Dendritic cell treated with granulocyte-macrophage colony-stimulating factor and Interleukin-4, amounts not matched to agents 40 ng/mL and 50 ng/mL, for 4 days (primary cell): ENCODE results near the gene TPRG1L.

Source experiments
- H3K27ac Mint-ChIP-seq: one replicate; pipeline ENCODE4 v1.8.0; 2022; ENCODE audit warnings: mild to moderate bottlenecking, mixed read lengths
- H3K27me3 Mint-ChIP-seq: one replicate; pipeline ENCODE4 v1.8.0; 2022; ENCODE audit warnings: mild to moderate bottlenecking, mixed read lengths
- H3K36me3 Mint-ChIP-seq: one replicate; pipeline ENCODE4 v1.8.0; 2022; ENCODE audit warnings: low read depth, mixed read lengths
- H3K4me1 Mint-ChIP-seq: one replicate; pipeline ENCODE4 v1.8.0; 2022; ENCODE audit warnings: low read depth, mixed read lengths
- H3K4me3 Mint-ChIP-seq: one replicate; pipeline ENCODE4 v1.8.0; 2022; ENCODE audit warnings: mild to moderate bottlenecking, moderate library complexity, mixed read lengths
- H3K9me3 Mint-ChIP-seq: one replicate; pipeline ENCODE4 v1.8.0; 2022; ENCODE audit warnings: mixed read lengths
- intact Hi-C: fragments of 100-400 bp; cut with micrococcal nuclease; formaldehyde crosslinking; loops from one replicate; pipeline ENCODE4 v1.15.0; 2022

Gene TPRG1L

DNA sequence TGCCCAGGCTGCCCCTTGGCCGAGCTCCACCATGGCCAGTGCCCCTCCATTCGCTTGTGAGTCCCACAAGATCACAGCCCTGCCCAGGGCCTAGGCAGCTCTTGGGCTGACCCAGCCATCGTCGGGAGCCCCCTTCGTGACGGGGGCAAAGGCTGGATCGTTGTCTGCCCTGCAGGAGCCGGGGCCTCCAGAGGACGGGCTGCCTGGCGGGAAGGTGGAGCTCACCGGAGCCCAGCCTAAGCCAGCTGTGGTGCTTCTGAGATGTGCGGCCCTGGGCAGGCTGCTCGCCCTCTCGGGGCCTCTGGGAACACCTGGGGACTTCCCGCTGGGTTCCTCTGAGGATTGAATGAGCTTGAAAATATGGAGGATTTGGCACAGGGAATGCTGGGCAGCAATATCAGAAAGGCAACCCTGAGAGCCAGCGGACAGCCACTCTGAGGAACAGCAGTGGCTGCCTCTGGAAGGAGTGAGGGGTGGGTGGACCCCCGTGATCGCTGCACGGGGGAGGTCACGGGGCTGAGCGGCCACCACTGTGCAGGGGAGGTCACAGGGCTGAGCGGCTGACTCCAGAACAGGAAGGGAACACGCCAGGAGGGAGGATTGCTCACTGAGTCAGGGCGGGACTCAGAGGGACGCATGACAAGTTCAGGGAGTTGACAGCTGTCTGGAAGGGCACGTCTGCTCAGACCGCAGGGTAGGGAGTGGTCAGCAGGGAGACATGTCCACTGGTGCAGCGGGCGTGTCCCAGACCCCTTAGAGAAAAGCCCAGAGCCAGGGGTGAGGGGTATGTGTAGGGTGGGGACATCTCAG is 46.8 kb downstream of the TPRG1L start:
- H3K9me3 Mint-ChIP-seq, result no peaks in the 10 kb centered on the region
- intact Hi-C loops, result no loop called here
- H3K27ac Mint-ChIP-seq, result no peak overlapping the region
- peaks cover 18% of the 10 kb centered on the region for H3K27me3 Mint-ChIP-seq
- no peak overlapping the region for H3K4me3 Mint-ChIP-seq
- H3K4me1 Mint-ChIP-seq, result peaks cover 55% of the 10 kb centered on the region
- H3K36me3 Mint-ChIP-seq, result no peaks in the 10 kb centered on the region

DNA sequence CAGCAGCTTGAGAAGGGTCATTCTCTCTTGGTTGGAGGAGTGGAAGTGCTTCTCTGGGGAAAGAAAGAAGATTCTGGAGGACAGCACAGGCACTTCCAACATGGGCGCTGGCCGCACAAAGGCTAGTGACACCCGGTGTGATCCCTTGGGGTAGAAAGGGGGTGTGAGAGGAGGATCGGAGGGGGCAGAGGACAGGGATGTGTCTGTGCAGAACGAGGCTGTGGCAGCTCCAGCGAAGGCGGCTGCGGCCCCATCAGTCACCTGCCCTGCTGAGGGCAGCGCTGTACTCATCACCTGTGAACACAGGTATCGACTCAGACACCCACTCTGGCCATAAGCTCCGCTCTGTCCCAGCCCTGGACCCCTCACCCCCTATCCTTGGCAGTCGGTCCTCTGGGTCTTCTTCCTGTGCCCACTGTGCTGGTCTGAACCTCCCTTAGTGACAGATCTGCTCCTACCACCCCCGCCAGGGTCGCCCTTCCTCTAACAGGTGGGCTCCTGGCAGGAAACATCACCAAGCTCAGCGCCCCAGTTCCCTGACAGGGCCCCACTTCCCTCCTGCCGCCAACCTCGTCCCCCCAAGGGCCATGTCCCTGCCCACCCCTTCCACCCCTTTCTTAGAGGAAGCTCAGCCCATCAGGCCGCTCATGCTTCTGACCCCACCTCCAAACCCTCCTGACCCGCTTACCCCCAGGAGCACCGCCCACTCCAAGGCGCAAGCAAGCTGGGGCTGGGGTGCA is 47.6 kb downstream of the TPRG1L start:
- intact Hi-C loops, result no loop called here
- no peaks in the 10 kb centered on the region for H3K36me3 Mint-ChIP-seq
- H3K27me3 Mint-ChIP-seq, result peaks cover 18% of the 10 kb centered on the region
- H3K9me3 Mint-ChIP-seq, result no peaks in the 10 kb centered on the region
- no peak overlapping the region for H3K27ac Mint-ChIP-seq
- no peak overlapping the region for H3K4me3 Mint-ChIP-seq
- H3K4me1 Mint-ChIP-seq, result peaks cover 57% of the 10 kb centered on the region

DNA sequence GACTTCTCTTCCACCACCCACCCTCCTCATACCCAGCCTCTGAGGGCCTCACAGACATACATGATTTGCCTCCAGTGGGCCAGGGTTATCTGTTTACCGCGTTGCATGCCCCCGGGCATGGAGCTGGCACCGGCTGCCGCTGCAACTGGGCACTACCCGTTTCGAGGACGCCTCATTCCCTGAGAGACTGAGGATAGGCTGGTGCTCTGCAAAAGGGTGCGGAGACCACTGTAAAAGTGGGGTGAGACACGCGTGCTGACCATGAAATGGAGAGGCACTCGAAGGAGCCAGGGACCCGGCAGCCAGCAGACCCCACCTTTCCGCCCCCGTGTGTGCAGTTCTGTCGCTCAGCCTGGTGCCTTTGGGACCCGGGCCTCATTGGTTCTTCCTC is 48.2 kb downstream of the TPRG1L start:
- no peaks in the 10 kb centered on the region for H3K9me3 Mint-ChIP-seq
- intact Hi-C loops, result no loop called here
- no peak overlapping the region for H3K27ac Mint-ChIP-seq
- no peak overlapping the region for H3K4me3 Mint-ChIP-seq
- peaks cover 59% of the 10 kb centered on the region for H3K4me1 Mint-ChIP-seq
- peaks cover 18% of the 10 kb centered on the region for H3K27me3 Mint-ChIP-seq
- H3K36me3 Mint-ChIP-seq, result no peaks in the 10 kb centered on the region

DNA sequence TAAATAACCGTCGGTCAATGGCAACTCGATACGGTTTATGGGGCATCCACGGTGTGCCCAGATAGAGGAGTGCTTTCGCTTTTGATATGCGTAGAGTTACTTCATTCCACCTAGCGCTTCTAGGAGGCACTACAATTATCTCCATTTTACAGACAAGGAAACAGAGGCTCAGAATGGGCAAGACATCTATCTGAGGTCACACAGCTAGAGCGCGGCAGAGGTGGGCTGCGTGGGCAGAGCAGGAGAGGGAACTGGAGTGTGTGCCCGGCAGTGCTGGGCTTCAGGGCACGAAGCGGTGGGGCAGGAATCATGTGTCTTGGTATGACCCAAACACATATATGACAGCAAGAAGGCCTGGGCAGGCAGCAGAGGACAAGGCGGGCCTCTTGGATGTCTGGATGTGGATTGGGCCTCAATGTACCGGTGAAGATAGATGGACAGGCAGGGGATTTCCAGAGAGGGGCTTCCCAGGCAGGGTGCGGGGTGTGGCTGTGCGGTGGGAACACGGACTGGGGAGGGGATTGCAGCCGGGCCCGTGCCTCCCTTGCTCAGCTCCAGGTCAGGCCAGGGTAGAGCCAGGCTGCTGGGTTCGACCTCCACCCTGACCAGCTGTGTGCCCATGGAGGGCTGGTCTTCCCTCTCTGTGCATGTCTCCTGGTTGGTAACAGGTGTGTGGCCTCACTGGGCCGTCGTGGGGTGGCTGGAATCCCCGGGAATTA is 48.7 kb downstream of the TPRG1L start:
- Mint-ChIP-seq H3K36me3 (no peaks in the 10 kb centered on the region), H3K27me3 (peaks cover 18% of the 10 kb centered on the region), H3K4me3 (no peak overlapping the region), H3K9me3 (no peaks in the 10 kb centered on the region), H3K27ac (no peak overlapping the region), H3K4me1 (peaks cover 59% of the 10 kb centered on the region)
- intact Hi-C loops, result no loop called here

DNA sequence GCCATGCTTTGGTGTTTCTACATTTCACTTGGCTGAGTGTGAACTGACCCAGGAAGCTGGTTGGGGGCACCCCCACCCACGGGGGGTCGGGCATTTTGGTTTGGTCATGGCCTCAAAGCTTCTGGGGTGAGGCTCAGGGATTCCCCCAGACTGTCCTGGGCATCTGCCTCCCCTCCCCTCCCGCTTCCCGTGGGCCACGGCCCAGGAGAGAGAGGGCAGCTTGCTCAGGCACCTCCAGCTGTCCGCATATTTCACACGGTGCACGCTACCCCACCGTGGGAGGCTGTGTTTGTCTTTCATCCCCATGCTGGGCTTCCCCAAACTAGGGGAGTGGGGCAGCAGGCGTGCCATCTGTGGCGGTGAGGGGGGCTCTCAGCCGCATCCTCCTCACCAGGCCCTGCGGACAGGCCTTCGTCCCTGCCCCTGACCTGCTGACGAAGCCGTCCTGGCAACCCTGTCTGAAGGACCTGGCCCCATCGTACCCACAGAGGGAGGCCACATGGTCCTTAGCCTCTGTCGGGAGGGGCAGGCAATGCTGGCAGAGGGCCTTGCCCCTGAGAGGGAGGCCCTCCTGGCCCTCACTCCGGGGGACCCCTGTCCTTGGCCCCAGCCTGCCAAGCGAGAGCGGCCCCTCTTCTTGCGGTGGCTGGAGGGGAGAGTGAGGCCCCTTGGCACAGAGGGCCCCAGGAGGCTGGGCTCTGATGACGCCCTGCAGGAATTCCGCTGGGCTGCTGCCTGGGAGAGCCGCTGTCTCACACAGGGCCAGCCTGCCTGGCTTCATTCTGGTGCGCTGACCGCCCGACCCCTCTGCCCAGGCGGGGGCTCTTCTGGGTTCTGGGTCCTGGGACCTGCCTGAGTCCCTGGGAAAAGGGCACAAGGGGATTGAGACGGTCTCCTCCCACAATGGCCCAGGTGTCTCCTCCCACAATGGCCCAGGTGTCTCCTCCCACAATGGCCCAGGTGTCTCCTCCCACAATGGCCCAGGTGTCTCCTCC is 49.6 kb downstream of the TPRG1L start:
- Mint-ChIP-seq H3K4me3 (no peak overlapping the region), H3K27ac (no peak overlapping the region), H3K4me1 (peaks cover 64% of the 10 kb centered on the region)

DNA sequence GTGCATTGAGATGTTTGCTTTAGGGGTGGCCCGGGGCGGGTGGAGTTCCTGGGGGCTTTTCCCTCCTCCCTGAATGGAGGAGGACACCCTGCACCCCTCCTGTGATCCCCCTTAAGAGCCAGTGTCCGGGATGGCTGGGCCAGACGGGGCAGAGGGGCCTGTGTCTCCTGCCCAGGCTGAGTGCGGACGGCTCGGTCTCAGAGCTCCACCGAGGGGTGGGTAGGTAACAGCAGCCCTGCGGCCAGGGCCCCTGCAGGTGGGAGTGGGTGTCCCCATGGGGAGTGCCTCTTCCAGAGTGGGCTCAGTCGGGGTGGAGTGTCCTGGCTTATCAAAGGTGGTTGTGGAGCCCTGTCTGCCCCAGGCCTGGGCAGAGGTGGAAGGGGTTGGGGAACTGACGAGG is 50.6 kb downstream of the TPRG1L start:
- Mint-ChIP-seq H3K4me3 (no peak overlapping the region), H3K27me3 (peaks cover 21% of the 10 kb centered on the region), H3K27ac (peak overlapping the region; percentile 8), H3K9me3 (no peaks in the 10 kb centered on the region), H3K36me3 (no peaks in the 10 kb centered on the region), H3K4me1 (peaks cover 60% of the 10 kb centered on the region)
- intact Hi-C loops, result no loop called here

More for the DNA sequence above, 49.6 kb downstream of the TPRG1L start:
- no peaks in the 10 kb centered on the region for H3K36me3 Mint-ChIP-seq
- H3K9me3 Mint-ChIP-seq, result no peaks in the 10 kb centered on the region
- H3K27me3 Mint-ChIP-seq, result peaks cover 19% of the 10 kb centered on the region
- intact Hi-C loops, result no loop called here

DNA sequence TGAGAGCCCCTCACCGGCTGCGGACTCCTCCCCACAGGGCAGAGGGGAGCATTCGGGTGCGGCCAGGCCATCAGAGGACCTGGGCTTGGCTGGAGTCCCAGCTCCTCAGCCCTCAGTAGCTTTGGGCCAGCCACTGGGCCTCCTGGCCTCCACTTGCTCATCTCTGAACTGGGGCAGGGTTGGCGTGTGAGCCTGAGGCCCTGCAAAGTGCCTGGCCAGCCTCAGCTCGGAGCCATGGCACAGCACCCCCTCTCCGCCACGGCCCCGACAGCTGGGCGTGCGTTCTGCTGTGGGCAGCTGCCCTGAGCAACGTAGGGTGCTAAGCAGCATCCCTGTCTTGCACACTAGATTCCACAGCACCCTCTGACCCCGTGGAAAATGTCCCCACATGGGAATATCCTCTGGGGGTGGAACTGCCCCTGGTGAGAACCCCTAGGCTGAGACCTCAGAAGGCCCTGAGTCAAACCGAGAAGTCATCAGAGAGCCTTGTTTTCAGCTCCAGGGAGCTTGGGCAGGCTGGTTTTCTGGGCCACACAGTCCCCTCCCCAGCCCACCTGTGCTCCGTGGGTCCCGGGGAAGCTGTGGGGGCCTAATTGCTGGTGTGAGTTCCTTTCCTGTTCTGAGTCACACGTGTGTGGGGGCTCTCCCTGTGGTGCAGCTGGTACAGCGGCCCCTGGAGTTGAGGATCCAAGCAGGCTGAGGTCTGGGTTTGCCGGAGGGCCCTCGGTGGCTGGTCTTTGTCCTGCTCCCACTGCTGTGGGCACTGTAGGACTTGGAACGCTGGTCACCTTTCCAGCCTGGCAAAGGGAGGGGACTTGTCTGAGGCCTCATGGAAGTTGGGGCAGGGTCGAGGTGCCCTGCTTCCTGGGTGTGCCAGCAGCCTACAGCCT is 52.0 kb downstream of the TPRG1L start:
- intact Hi-C loops, result no loop called here
- Mint-ChIP-seq H3K27ac (no peak overlapping the region), H3K4me3 (no peak overlapping the region), H3K9me3 (no peaks in the 10 kb centered on the region), H3K4me1 (peaks cover 56% of the 10 kb centered on the region), H3K36me3 (no peaks in the 10 kb centered on the region), H3K27me3 (peaks cover 14% of the 10 kb centered on the region)

DNA sequence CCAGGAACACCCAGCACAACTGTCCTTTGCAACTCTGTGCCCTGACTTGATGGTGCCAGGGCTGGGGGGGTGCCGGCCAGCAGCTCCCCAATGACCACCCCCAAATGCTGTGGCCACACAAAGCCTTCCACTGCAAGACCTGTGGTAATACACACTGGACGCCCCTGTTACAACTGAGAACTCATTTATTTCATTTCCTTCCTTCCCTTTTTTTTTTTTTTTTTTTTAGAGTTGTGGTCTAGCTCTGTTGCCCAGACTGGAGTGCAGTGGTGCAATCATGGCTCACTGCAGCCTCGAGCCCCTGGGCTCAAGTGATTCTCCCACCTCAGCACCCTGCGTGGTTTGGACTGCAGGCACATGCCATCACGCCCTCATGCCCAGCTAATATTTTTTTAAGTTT is 52.7 kb downstream of the TPRG1L start:
- Mint-ChIP-seq H3K9me3 (no peaks in the 10 kb centered on the region), H3K4me1 (peaks cover 51% of the 10 kb centered on the region)
- intact Hi-C loops, result no loop called here

DNA sequence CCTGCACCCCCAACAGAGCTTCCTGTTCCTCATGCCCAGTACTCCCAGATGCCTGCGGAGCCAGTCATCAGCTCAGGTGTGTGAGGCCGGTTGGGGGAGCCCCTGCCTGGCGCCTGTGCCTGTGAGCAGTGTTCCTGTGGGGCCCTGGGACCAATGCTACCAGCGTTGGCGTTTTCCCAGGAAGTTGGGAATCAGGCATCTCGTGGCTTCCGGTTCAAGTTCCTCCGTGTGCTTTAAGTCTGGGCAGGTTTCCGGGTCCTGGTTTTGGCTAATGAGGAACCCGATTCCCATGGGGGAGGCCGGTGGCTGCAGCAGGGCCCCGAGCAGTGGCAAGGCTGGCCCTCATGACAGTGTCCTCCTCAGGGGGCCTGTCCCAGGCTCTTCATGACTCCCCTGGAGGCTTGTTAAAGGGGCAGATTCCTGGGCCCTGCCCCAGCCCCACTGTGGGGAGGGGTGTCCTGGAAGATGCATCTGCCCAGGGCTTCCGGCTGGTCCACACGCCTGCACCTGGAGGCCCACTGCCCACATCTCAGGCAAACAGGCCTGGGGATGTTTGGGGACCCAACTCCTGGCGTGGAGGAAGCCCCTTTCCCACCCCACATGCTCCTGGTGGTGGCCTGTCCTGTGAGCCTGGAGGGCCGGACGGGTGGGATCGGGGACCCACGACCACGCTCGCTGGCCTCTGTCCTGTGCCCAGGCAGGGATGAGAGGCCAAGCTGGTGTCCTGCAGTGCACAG is 53.7 kb downstream of the TPRG1L start:
- no peak overlapping the region for H3K27ac Mint-ChIP-seq
- no peaks in the 10 kb centered on the region for H3K9me3 Mint-ChIP-seq

More for the DNA sequence above, 52.7 kb downstream of the TPRG1L start:
- peaks cover 11% of the 10 kb centered on the region for H3K27me3 Mint-ChIP-seq
- no peak overlapping the region for H3K27ac Mint-ChIP-seq
- H3K36me3 Mint-ChIP-seq, result no peaks in the 10 kb centered on the region
- H3K4me3 Mint-ChIP-seq, result no peak overlapping the region

DNA sequence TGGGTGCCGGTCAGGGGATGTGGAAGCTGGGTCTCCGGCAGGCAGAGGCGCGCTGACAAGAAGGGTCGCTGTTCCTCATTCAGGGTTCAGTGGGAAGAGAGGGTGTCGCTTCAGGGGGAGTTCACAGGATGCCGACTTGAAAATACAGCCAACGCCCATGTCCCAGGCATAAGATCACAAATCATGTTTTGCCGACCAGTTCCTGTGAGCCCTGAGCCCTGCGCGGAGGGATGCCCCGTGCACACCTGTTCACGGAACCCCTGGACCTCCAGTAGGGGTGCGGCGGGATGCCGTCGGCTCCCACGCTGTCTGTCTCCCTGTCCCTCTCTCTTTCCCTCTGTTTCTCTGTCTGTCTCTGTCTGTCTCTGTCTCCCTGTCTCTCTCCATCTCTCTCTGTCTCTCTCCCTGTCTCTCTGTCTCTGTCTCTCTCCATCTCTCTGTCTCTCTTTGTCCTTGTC is 54.3 kb downstream of the TPRG1L start:
- H3K4me3 Mint-ChIP-seq, result no peak overlapping the region
- peak overlapping the region; percentile 5 for H3K27ac Mint-ChIP-seq
- intact Hi-C loops, result no loop called here
- H3K9me3 Mint-ChIP-seq, result no peaks in the 10 kb centered on the region
- H3K4me1 Mint-ChIP-seq, result peaks cover 45% of the 10 kb centered on the region
- no peaks in the 10 kb centered on the region for H3K36me3 Mint-ChIP-seq
- H3K27me3 Mint-ChIP-seq, result peaks cover 13% of the 10 kb centered on the region

More for the DNA sequence above, 53.7 kb downstream of the TPRG1L start:
- Mint-ChIP-seq H3K4me1 (peaks cover 45% of the 10 kb centered on the region), H3K4me3 (no peak overlapping the region), H3K36me3 (no peaks in the 10 kb centered on the region), H3K27me3 (peaks cover 11% of the 10 kb centered on the region)
- intact Hi-C loops, result no loop called here
